Glutamatergic neuron (in vitro differentiated cells): ENCODE results near the gene ANKRD33B. TPM values are rescaled to one million over a fixed set of nuclear protein-coding genes. Genes with fewer than 3 reads are reported as not detected.

Experiments
- DNase-seq: peaks from one replicate; pipeline ENCODE4 v3.0.0; 2022
- H3K27ac Mint-ChIP-seq: one replicate; pipeline ENCODE4 v1.8.0; 2020; ENCODE audit warnings: mild to moderate bottlenecking, mixed read lengths, inconsistent platforms; ENCODE audit not compliant: unreplicated experiment
- H3K27me3 Mint-ChIP-seq: one replicate; pipeline ENCODE4 v1.8.0; 2020; ENCODE audit warnings: mild to moderate bottlenecking, moderate library complexity, mixed read lengths, inconsistent platforms; ENCODE audit not compliant: unreplicated experiment
- H3K36me3 Mint-ChIP-seq: one replicate; pipeline ENCODE4 v1.8.0; 2020; ENCODE audit warnings: mild to moderate bottlenecking, mixed read lengths, inconsistent platforms; ENCODE audit not compliant: unreplicated experiment
- H3K4me1 Mint-ChIP-seq: one replicate; pipeline ENCODE4 v1.8.0; 2020; ENCODE audit warnings: mild to moderate bottlenecking, low read depth, mixed read lengths, inconsistent platforms; ENCODE audit not compliant: unreplicated experiment
- H3K4me3 Mint-ChIP-seq: one replicate; pipeline ENCODE4 v1.8.0; 2020; ENCODE audit warnings: mild to moderate bottlenecking, mixed read lengths, inconsistent platforms; ENCODE audit not compliant: unreplicated experiment
- H3K9me3 Mint-ChIP-seq: one replicate; pipeline ENCODE4 v1.8.0; 2020; ENCODE audit warnings: mild to moderate bottlenecking, moderate library complexity, mixed read lengths, inconsistent platforms; ENCODE audit not compliant: unreplicated experiment
- CTCF ChIP-seq: fragments of 200-600 bp; sonication (generic); IDR thresholded peaks from one replicate; pipeline ENCODE4 v1.5.0; 2021; ENCODE audit not compliant: partially characterized antibody, unreplicated experiment
- total RNA-seq: library from RNA; stranded (reverse); fragmentation: NEBNext Ultra II Directional; extraction: Animal tissue kit (Norgen Biotek cat#: 25700); gene quantifications from one replicate; pipeline ENCODE4 v1.2.1, GENCODE V29; 2021; ENCODE audit not compliant: unreplicated experiment

Gene ANKRD33B
- total RNA-seq, 1 donor from 2014 or later, result 14.5 TPM

- H3K27me3 Mint-ChIP-seq, result peaks cover 11% of the 10 kb centered on the region
- no peak for TF ChIP-seq CTCF
- H3K27ac Mint-ChIP-seq, result no peak overlapping the region
- peaks cover 8% of the 10 kb centered on the region for H3K9me3 Mint-ChIP-seq
- no peak overlapping the region for H3K4me3 Mint-ChIP-seq
- peaks cover 33% of the 10 kb centered on the region for H3K36me3 Mint-ChIP-seq
- DNase-seq, result no peak
- peaks cover 22% of the 10 kb centered on the region for H3K4me1 Mint-ChIP-seq
These were observed 58.0 kb downstream of the ANKRD33B start for GRCh38 chr5:10621832-10622231.

GRCh38 chr5:10622810-10623209 lies 58.9 kb downstream of the ANKRD33B start:
- H3K27me3 Mint-ChIP-seq, result peaks cover 13% of the 10 kb centered on the region
- no peak overlapping the region for H3K4me3 Mint-ChIP-seq
- peaks cover 11% of the 10 kb centered on the region for H3K9me3 Mint-ChIP-seq
- DNase-seq, result no peak
- peaks cover 22% of the 10 kb centered on the region for H3K4me1 Mint-ChIP-seq
- peaks cover 33% of the 10 kb centered on the region for H3K36me3 Mint-ChIP-seq
- TF ChIP-seq CTCF, result no peak
- H3K27ac Mint-ChIP-seq, result no peak overlapping the region

GRCh38 chr5:10623305-10623910 lies 59.5 kb downstream of the ANKRD33B start:
- Mint-ChIP-seq H3K4me1 (peaks cover 19% of the 10 kb centered on the region), H3K9me3 (peaks cover 11% of the 10 kb centered on the region), H3K27ac (no peak overlapping the region), H3K36me3 (peaks cover 33% of the 10 kb centered on the region), H3K27me3 (peaks cover 12% of the 10 kb centered on the region), H3K4me3 (no peak overlapping the region)
- TF ChIP-seq CTCF, result no peak
- DNase-seq, result no peak

- Mint-ChIP-seq H3K9me3 (peaks cover 12% of the 10 kb centered on the region), H3K4me3 (no peak overlapping the region), H3K27me3 (peaks cover 12% of the 10 kb centered on the region), H3K36me3 (peaks cover 30% of the 10 kb centered on the region), H3K27ac (no peak overlapping the region), H3K4me1 (peaks cover 19% of the 10 kb centered on the region)
- DNase-seq, result no peak
- TF ChIP-seq CTCF, result no peak
These were observed 60.3 kb downstream of the ANKRD33B start for GRCh38 chr5:10624206-10624605.

- Mint-ChIP-seq H3K4me1 (peaks cover 19% of the 10 kb centered on the region), H3K27me3 (peaks cover 12% of the 10 kb centered on the region), H3K9me3 (peaks cover 15% of the 10 kb centered on the region), H3K36me3 (peaks cover 29% of the 10 kb centered on the region), H3K4me3 (peak overlapping the region; percentile 40), H3K27ac (no peak overlapping the region)
- TF ChIP-seq CTCF, result no peak
- no peak for DNase-seq
These were observed 60.8 kb downstream of the ANKRD33B start for GRCh38 chr5:10624679-10625078.
